ENCODE data around the gene C19orf47.

- TF ChIP-seq CTCF (conservative IDR thresholded peaks at IDR 0.05; ENCODE audit: low read length), result no peak
- TF ChIP-seq EZH2phosphoT487 (IDR thresholded peaks at IDR 0.05; ENCODE audit: borderline replicate concordance, low read depth, low read length), result no peak
Measured at GRCh38 chr19:40279761-40280607, 68.2 kb downstream of the C19orf47 start.

All from OCI-LY7 (cell line).